Mammary epithelial cell (primary cell): ENCODE results near the gene ERI3.

Experiments
- EZH2 ChIP-seq: IDR thresholded peaks from 2 replicates; pipeline ENCODE4 v1.6.1; 2012; ENCODE audit warnings: low read length, inconsistent platforms, borderline replicate concordance
- TF ChIP-seq, protein P1 (sequence below), 2 donors: IDR thresholded peaks in 1 of 2; conservative IDR thresholded peaks in 1 of 2; 2 replicates each; pipeline ENCODE4 v1.5.1; 2011 to 2012; ENCODE audit warnings: inconsistent platforms in 2 of 2, low read length in 2 of 2, mild to moderate bottlenecking in 2 of 2, control low read depth in 1 of 2, low read depth in 1 of 2; ENCODE audit not compliant: insufficient read depth in 1 of 2; ENCODE audit errors: extremely low read depth in 1 of 2

DNA sequence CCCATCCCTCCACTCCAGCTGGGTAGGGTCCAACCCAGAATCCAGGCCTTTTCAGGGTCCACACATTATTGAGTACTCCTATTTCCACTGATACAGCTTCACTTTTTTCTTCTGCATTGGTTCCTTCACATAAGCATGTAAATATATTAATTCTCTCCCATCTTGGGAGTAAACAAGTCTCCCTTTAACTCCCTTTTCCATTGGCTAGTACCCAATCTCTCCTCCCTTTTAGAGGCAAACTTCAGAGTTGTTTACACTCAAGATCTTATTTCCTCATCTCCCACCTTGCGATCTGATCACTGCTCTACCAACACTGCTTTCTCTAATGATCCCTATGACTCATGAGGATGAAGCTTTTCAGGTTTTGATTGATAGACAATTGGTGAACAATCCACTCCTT is 121.5 kb downstream of the ERI3 start:
- TF ChIP-seq, protein P1, sequence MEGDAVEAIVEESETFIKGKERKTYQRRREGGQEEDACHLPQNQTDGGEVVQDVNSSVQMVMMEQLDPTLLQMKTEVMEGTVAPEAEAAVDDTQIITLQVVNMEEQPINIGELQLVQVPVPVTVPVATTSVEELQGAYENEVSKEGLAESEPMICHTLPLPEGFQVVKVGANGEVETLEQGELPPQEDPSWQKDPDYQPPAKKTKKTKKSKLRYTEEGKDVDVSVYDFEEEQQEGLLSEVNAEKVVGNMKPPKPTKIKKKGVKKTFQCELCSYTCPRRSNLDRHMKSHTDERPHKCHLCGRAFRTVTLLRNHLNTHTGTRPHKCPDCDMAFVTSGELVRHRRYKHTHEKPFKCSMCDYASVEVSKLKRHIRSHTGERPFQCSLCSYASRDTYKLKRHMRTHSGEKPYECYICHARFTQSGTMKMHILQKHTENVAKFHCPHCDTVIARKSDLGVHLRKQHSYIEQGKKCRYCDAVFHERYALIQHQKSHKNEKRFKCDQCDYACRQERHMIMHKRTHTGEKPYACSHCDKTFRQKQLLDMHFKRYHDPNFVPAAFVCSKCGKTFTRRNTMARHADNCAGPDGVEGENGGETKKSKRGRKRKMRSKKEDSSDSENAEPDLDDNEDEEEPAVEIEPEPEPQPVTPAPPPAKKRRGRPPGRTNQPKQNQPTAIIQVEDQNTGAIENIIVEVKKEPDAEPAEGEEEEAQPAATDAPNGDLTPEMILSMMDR (conservative IDR thresholded peaks at IDR 0.05 in 1 of 2, IDR thresholded peaks at IDR 0.05 in 1 of 2; ENCODE audit: extremely low read depth in 1 of 2, insufficient read depth in 1 of 2, low read depth in 1 of 2, low read length in 2 of 2), result no peak
- no peak for TF ChIP-seq EZH2
